ENCODE measurements around the gene ARFIP1. TPM values are rescaled to one million over a fixed set of nuclear protein-coding genes. Genes with fewer than 3 reads are reported as not detected.

The ARFIP1 gene
- total RNA-seq, 1 donor = 55.5 TPM

- no peak for TF ChIP-seq CTCF (IDR thresholded peaks at IDR 0.05; ENCODE audit: insufficient read depth, low read length)
- DNase-seq (ENCODE audit: low read depth) = no peak
Observed at GRCh38 chr4:152917543-152918395, 138.0 kb downstream of the ARFIP1 start.

GRCh38 chr4:152919826-152920225, 140.1 kb downstream of the ARFIP1 start:
- H3K4me3 ChIP-seq (ENCODE audit: low read depth, low read length) = no peak overlapping the region
- TF ChIP-seq CTCF (IDR thresholded peaks at IDR 0.05; ENCODE audit: insufficient read depth, low read length) = no peak
- no peak for DNase-seq (ENCODE audit: low read depth)

More at GRCh38 chr4:152917543-152918395, 138.0 kb downstream of the ARFIP1 start:
- H3K4me3 ChIP-seq (ENCODE audit: low read depth, low read length) = no peak overlapping the region

DNA sequence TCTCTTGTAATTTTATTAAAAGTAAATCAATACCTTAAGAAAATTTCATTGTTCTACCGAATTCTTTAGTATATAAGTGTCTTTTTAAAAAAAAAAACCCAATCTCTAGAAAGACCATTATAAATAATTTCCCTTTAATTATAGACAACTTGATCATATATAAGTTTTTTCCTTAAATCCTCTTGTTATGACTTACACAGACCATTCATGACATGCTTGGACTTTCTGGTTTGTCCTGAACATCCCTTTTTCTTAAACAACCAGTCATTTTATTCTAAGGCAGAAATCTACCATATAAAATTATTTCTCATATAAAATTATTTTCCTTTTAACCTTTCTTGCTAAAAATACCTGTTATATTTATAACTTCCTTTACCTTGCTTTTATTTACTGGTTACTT, 141.0 kb downstream of the ARFIP1 start:
- peak; percentile 13 for DNase-seq (ENCODE audit: low read depth)
- TF ChIP-seq CTCF (IDR thresholded peaks at IDR 0.05; ENCODE audit: insufficient read depth, low read length) = no peak
- H3K4me3 ChIP-seq (ENCODE audit: low read depth, low read length) = no peak overlapping the region

DNA sequence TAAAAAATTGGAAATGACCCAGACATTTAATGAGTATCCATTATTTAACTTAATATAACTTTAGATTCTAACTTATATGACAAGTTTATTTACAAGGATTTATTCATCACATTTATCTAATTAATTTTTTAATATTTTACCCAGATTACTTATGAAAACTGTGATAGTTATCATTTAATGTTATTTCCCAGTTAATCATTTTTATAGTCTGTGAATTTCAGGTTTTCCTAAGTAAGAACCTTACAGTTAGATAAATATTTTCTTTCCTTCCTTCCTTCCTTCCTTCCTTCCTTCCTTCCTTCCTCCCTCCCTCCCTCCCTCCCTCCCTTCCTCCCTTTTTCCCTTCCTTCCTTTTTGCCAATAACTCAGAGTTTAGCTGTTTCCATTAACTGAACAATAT, 141.5 kb downstream of the ARFIP1 start:
- no peak overlapping the region for H3K4me3 ChIP-seq (ENCODE audit: low read depth, low read length)
- TF ChIP-seq CTCF (IDR thresholded peaks at IDR 0.05; ENCODE audit: insufficient read depth, low read length) = no peak
- no peak for DNase-seq (ENCODE audit: low read depth)

GRCh38 chr4:152925851-152926250, 146.1 kb downstream of the ARFIP1 start:
- no peak for TF ChIP-seq CTCF (IDR thresholded peaks at IDR 0.05; ENCODE audit: insufficient read depth, low read length)
- H3K4me3 ChIP-seq (ENCODE audit: low read depth, low read length) = no peak overlapping the region
- no peak for DNase-seq (ENCODE audit: low read depth)

- no peak overlapping the region for H3K4me3 ChIP-seq (ENCODE audit: low read depth, low read length)
Observed at GRCh38 chr4:152926959-152927358, 147.2 kb downstream of the ARFIP1 start.

More at GRCh38 chr4:152926959-152927358, 147.2 kb downstream of the ARFIP1 start:
- TF ChIP-seq CTCF (IDR thresholded peaks at IDR 0.05; ENCODE audit: insufficient read depth, low read length) = no peak
- DNase-seq (ENCODE audit: low read depth) = no peak

All from fibroblast of the aortic adventitia (primary cell).